Epithelial cell of esophagus (primary cell): ENCODE data around the gene RBM33.

Experiments
- DNase-seq: peaks from one replicate; pipeline ENCODE4 v3.0.0; 2010; ENCODE audit warnings: low read depth
- H3K4me3 ChIP-seq: 2 replicates; pipeline ENCODE4 v1.5.1; 2011; ENCODE audit warnings: mild to moderate bottlenecking, low read length, control low read depth
- TF ChIP-seq, protein P1 (sequence below): IDR thresholded peaks from 2 replicates; pipeline ENCODE4 v1.5.1; 2011; ENCODE audit warnings: low read depth, mild to moderate bottlenecking, low read length, control low read depth, inconsistent platforms; ENCODE audit not compliant: insufficient read depth; ENCODE audit errors: missing control alignments

The RBM33 gene

DNA sequence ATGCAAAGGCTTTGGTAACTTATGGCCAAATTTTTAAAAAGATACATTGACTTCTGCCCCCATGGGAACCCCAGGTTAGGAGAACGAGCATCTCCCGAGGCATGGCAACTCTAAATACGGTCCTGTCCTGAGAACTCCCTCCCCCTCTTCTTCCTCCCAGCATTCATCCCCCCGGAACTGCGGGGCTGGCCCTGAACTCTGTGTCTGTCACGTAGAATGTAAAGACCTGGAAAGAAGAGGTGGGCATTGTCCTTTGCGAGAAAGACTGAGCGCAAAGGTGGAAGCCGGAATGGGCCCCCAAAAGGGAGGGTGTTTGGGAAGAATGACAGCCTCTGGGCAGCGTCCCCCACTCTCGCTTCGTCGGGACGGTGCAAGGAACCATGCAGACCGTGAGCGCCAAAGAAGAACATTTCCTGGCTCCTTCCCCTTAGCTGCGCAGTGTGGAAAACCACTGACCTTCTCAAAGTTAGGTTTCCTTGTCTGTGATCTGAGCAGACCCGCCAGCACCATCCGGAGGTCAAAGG lies 146.8 kb downstream of the RBM33 start:
- no peak overlapping the region for H3K4me3 ChIP-seq
- TF ChIP-seq, protein P1, sequence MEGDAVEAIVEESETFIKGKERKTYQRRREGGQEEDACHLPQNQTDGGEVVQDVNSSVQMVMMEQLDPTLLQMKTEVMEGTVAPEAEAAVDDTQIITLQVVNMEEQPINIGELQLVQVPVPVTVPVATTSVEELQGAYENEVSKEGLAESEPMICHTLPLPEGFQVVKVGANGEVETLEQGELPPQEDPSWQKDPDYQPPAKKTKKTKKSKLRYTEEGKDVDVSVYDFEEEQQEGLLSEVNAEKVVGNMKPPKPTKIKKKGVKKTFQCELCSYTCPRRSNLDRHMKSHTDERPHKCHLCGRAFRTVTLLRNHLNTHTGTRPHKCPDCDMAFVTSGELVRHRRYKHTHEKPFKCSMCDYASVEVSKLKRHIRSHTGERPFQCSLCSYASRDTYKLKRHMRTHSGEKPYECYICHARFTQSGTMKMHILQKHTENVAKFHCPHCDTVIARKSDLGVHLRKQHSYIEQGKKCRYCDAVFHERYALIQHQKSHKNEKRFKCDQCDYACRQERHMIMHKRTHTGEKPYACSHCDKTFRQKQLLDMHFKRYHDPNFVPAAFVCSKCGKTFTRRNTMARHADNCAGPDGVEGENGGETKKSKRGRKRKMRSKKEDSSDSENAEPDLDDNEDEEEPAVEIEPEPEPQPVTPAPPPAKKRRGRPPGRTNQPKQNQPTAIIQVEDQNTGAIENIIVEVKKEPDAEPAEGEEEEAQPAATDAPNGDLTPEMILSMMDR: no peak
- DNase-seq: no peak

DNA sequence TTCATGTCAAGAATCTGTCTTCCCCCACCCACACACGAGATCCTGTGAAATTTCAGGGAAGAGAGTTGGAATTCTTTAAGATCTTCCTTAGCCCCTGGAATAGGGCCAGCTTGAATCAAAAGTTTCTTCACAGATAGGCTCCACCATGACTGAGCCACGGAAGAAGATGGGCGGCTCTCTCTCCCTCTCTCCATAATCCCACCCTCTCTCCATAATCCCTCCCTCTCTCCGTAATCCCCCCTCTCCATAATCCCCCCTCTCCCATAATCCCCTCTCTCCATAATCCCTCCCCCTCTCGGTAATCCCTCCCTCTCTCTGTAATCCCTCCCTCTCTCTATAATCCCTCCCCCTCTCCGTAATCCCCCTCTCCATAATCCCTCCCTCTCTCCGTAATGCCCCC lies 147.4 kb downstream of the RBM33 start:
- TF ChIP-seq, protein P1: no peak
- DNase-seq: no peak

DNA sequence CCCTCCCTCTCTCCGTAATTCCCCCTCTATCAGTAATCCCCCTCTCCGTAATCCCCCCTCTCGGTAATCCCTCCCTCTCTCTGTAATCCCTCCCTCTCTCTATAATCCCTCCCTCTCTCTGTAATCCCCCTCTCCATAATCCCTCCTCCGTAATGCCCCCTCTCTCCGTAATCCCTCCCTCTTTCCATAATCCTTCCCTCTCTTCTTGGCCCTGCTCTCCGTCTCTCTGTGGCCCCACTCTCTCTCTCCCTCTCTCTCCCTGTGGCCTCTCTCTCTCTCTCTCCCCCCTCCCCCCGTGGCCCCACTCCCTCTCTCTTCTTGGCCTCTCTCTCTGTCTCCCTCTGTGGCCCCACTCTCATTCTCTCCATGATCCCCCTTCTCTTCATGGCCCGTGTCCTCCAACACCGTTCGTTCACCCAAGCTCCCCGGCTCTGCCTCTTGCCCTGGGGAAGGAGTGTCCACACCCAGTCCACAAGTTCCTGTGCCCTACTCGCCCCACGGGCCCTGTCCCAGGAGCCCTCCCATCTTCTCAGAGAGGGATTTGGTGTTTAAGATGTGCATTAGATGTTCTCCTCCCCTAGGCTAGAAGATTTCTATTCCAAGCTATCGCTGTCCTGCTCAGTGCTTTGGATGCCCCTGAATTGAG lies 148.0 kb downstream of the RBM33 start:
- TF ChIP-seq, protein P1: no peak
- DNase-seq: no peak
- H3K4me3 ChIP-seq: no peak overlapping the region

More for the DNA sequence above, 147.4 kb downstream of the RBM33 start:
- H3K4me3 ChIP-seq: no peak overlapping the region

DNA sequence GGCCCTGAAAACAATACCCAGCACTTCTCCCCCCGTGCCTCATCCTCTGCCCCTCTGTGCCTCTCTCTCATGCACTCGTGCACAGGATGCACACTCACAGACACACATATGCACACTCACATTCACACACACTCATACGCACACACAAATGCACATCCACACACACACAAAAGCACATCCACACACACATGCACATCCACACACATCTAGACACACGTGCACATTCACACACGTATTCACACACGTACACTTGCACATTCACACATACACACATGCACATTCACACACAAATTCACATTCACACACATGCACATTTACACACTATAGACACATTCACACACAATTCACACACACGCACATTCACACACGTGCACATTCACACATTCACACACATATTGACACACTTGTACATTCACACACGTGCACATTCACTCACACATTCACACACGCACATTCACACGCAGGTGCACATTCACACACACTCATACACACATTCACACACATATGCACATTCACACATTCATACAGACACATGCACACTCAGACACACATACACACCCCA lies 148.6 kb downstream of the RBM33 start:
- TF ChIP-seq, protein P1: no peak
- H3K4me3 ChIP-seq: no peak overlapping the region
- DNase-seq: no peak

DNA sequence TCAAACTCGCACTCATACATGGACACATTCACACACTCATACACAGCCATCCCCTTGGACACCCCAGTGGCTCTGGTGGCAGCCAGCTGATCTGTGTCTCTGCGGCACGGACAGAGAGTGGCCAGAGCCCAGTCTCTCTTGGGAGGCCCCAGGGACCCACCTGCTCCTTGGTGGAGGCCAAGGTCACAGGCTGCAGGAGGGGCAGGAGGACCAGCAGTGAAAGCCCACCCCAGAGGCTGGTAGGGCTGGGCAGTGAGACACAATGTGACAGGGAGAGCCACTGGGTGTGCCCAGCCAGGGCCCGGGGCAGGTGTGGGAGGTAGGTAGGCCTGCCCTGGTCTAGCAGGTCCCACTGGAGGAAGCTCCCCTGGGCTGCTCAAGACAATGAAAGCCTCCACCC lies 149.3 kb downstream of the RBM33 start:
- TF ChIP-seq, protein P1: no peak
- H3K4me3 ChIP-seq: no peak overlapping the region
- DNase-seq: no peak

DNA sequence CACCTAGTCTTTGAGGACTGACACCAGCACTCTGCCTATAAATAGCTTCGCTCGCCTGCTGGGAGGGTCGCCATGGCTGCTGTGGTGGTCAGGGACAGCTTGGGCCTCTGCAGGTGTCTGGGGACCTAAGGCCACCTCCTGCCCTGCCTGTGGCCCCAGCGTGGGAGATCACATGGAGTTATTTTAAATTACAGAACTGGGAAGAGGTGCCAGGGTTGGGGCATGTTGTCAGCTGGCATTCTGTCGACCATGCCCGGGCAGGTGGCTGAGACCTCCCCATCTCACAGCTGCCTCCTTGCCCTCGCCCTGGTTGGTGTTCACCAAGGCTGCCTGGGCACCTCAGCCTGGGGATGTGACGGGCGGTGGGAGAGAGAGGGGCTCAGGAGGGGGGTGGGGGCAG lies 149.7 kb downstream of the RBM33 start:
- TF ChIP-seq, protein P1: no peak
- no peak for DNase-seq

DNA sequence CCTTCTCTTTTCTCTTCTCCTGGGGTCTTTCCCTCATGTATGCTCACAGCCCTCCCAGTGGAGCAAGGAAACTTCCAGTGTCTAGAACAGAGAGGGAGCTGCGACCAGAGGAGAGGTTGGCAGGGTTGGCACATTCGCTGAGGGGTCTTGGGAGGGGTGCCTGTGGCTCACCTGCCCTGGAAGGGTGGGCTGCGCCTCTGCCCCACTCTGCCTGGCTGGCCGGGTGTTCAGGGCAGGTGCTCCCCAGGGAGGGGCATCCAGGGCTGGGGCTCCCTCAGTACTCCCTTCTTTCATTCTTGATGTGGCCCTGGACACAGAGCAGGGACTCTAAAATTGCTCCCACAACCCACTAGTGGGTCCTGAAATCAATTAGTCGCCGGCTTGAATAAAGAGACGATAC lies 150.9 kb downstream of the RBM33 start:
- TF ChIP-seq, protein P1: no peak
- no peak for DNase-seq
- no peak overlapping the region for H3K4me3 ChIP-seq

More for the DNA sequence above, 149.7 kb downstream of the RBM33 start:
- no peak overlapping the region for H3K4me3 ChIP-seq
